ENCODE results near the gene COG2.

DNA sequence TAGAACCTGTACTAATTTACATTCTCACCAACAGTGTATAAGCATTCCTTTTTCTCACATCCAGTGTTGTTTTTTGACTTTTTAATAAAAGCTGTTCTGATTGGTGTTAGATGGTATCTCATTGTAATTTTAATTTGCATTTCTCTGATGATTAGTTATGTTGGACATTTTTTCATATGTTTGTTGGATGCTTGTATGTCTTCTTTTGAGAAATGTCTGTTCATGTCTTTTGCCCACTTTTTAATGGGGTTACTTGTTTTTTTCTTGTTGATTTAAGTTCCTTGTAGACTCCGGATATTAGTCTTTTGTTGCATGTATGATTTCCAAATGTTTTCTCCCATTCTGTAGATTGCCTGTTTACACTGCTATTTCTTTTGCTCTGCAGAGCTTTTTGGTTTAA is 8.0 kb downstream of the COG2 start:
- TF ChIP-seq POLR2A (IDR thresholded peaks at IDR 0.05; ENCODE audit: low read length) (no peak), GATA1 (IDR thresholded peaks at IDR 0.05; ENCODE audit: low read depth, low read length) (no peak)

Data from erythroblast (primary cell).